GM23248 (cell line): ENCODE measurements around the gene PER3. TPM values are rescaled to one million over a fixed set of nuclear protein-coding genes. Genes with fewer than 3 reads are reported as not detected.

Experiments
- DNase-seq: peaks from one replicate; pipeline ENCODE4 v3.0.0-alpha.2; 2015
- H2AFZ ChIP-seq: fragments of 200-600 bp; sonication (generic); 2 replicates; pipeline ENCODE4 v1.6.1; 2016; ENCODE audit warnings: antibody characterized with exemption
- H3F3A ChIP-seq: fragments of 200-600 bp; sonication (generic); 2 replicates; pipeline ENCODE4 v1.6.1; 2016; ENCODE audit warnings: mild to moderate bottlenecking, antibody characterized with exemption, mixed run types; ENCODE audit not compliant: insufficient read depth
- H3K27ac ChIP-seq: fragments of 200-600 bp; sonication (generic); 2 replicates; pipeline ENCODE4 v1.5.1; 2016; ENCODE audit warnings: mild to moderate bottlenecking
- H3K27me3 ChIP-seq: fragments of 200-600 bp; sonication (generic); replicated peaks from 2 replicates; pipeline ENCODE4 v1.6.1; 2016; ENCODE audit warnings: mild to moderate bottlenecking; ENCODE audit not compliant: insufficient read depth
- H3K36me3 ChIP-seq: fragments of 200-600 bp; sonication (generic); 2 replicates; pipeline ENCODE4 v1.6.1; 2016; ENCODE audit warnings: low read depth, mild to moderate bottlenecking
- H3K4me1 ChIP-seq: fragments of 200-600 bp; sonication (generic); 2 replicates; pipeline ENCODE4 v1.6.1; 2016; ENCODE audit warnings: mild to moderate bottlenecking; ENCODE audit not compliant: insufficient read depth
- H3K4me2 ChIP-seq: fragments of 200-600 bp; sonication (generic); one replicate; pipeline ENCODE4 v1.6.1; 2016; ENCODE audit warnings: mild to moderate bottlenecking; ENCODE audit not compliant: unreplicated experiment
- H3K4me3 ChIP-seq: fragments of 200-600 bp; sonication (generic); 2 replicates; pipeline ENCODE4 v1.5.1; 2016; ENCODE audit warnings: mild to moderate bottlenecking
- H3K79me2 ChIP-seq: fragments of 200-600 bp; sonication (generic); 2 replicates; pipeline ENCODE4 v1.6.1; 2016; ENCODE audit warnings: mild to moderate bottlenecking; ENCODE audit not compliant: insufficient read depth
- H3K9ac ChIP-seq: fragments of 200-600 bp; sonication (generic); 2 replicates; pipeline ENCODE4 v1.6.1; 2016; ENCODE audit warnings: mild to moderate bottlenecking
- H3K9me2 ChIP-seq: fragments of 200-600 bp; sonication (generic); 2 replicates; pipeline ENCODE4 v1.6.1; 2016; ENCODE audit warnings: mixed run types, mild to moderate bottlenecking, moderate library complexity; ENCODE audit not compliant: insufficient read depth
- H3K9me3 ChIP-seq: fragments of 200-600 bp; sonication (generic); one replicate; pipeline ENCODE4 v1.6.1; 2017; ENCODE audit warnings: low read depth
- H4K20me1 ChIP-seq: fragments of 200-600 bp; sonication (generic); 2 replicates; pipeline ENCODE4 v1.6.0; 2016; ENCODE audit not compliant: insufficient read depth
- EZH2 ChIP-seq: fragments of 200-600 bp; sonication (generic); IDR thresholded peaks from 2 replicates; pipeline ENCODE4 v1.6.1; 2018; ENCODE audit warnings: antibody characterized with exemption, mild to moderate bottlenecking; ENCODE audit not compliant: insufficient read depth, poor library complexity, severe bottlenecking
- EZH2phosphoT487 ChIP-seq: fragments of 200-600 bp; sonication (generic); IDR thresholded peaks from 2 replicates; pipeline ENCODE4 v1.6.1; 2018; ENCODE audit warnings: antibody characterized with exemption, moderate library complexity, mild to moderate bottlenecking, low read depth; ENCODE audit not compliant: insufficient read depth
- WGBS, 2 experiments: methylation state at CpG; one replicate each; pipeline ENCODE4 v1.1.6; 2015 to 2017; ENCODE audit warnings: low lambda C conversion rate in 2 of 2, low coverage in 1 of 2; ENCODE audit errors: missing lambda C conversion rate in 2 of 2; 5-methylcytosine and 5-hydroxymethylcytosine counted together
- in situ Hi-C: fragments of 300-500 bp; cut with MboI; formaldehyde crosslinking; loops from 2 replicates; pipeline ENCODE4 v1.15.0; 2020
- polyA plus RNA-seq: library from polyadenylated mRNA; unstranded; fragments of >200 nt; fragmentation: Nextera tagmentation; extraction: Ambion mirVana; gene quantifications from 2 replicates; pipeline ENCODE4 v1.2.1, GENCODE V29; 2016
- total RNA-seq: library from RNA; depleted of rRNA; stranded (reverse); fragments of >200 nt; shearing (Covaris generic); gene quantifications from 2 replicates; pipeline ENCODE4 v1.2.3, GENCODE V29; 2014

Gene PER3
- total and polyA plus RNA-seq, 2 experiments from 2014 or later, result 1.1 to 2.4 TPM

DNA sequence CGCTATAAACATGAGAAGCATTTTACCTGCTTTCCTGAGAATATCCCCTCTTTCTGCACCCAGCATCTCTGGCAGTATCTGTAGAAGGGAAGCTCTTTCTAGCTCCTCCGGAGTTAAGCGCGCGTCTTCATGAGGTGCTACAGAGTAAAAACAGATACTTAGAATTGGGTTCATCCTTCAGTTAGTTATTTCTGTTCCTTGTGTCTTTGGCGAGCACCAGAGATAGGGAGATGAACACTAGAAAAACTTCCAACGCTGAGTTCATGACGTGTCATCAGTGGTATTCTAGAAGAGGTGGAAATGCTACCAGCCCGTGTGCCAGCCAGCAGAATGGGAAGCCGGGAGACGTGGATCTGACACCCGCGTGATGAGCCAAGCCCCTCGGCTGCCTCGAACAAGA, 66.7 kb downstream of the PER3 start:
- no peaks in the 10 kb centered on the region for H3K36me3 ChIP-seq
- no peak overlapping the region for H3K9ac ChIP-seq
- no peak overlapping the region for H3K4me2 ChIP-seq
- no peak overlapping the region for H3K27ac ChIP-seq
- H2AFZ ChIP-seq, result no peak overlapping the region
- H4K20me1 ChIP-seq, result no peaks in the 10 kb centered on the region
- no peaks in the 10 kb centered on the region for H3K79me2 ChIP-seq
- H3K4me3 ChIP-seq, result no peak overlapping the region
- TF ChIP-seq EZH2, result no peak
- WGBS, 2 experiments, result 77 to 83% methylated on average over 15 of the region's 15 CpGs
- no peaks in the 10 kb centered on the region for H3K27me3 ChIP-seq
- no peaks in the 10 kb centered on the region for H3K9me2 ChIP-seq
- no peaks in the 10 kb centered on the region for H3K9me3 ChIP-seq
- in situ Hi-C loops, result no loop called here
- DNase-seq, result no peak
- no peaks in the 10 kb centered on the region for H3F3A ChIP-seq
- H3K4me1 ChIP-seq, result peaks cover 5% of the 10 kb centered on the region; the same call in 1 of the 2 replicates

DNA sequence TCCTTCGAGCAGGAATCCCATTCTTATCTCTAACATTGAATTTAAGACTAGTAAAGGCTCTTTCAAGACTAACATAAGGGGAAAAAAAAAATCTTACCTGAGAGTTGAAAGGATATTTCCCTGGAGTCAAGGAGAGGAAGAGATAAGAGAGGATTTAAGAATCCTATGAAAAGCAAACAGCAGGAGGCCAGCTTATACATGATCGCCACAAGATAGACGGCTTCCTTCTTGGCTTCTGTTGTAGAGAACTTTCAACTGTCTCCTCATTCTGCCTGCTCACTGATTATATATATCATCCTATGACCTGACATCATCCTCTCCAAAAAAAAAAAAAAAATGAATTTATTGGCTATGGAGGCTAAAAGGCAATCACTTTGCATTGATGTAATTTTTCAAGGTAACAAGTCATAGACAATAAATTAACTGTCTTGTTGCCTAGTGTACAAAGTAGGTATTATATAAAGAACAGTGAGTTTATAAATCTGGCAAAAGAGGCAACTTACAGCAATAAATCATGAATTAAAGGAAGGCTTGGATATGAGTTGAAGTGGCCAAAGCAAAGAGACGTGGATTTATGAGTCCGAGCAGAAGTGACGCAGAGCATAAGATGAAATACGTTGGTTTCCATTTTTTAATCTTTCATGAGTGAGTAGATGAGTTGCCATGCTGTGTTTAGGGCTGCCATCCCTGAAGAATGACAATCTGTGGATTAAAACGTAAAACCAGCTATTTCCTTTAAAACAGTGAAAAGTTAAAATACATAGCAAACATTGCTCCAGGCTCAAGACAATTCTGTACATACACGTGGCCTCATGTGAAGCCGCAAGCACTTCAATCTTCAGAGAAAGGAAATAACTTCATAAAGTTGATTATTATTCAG, 69.0 kb downstream of the PER3 start, which contains the start of gene UTS2:
UTS2 (minus strand) TSS at position 262 of the 880 bp plus-strand sequence; CDS start at position 200, 62 bp downstream.
- Histone ChIP-seq H3K9me3 (no peaks in the 10 kb centered on the region), H3K4me2 (no peak within 1 kb of the TSS), H3K36me3 (no peaks in the 10 kb centered on the region), H2AFZ (no peak within 1 kb of the TSS), H3K27me3 (no peaks in the 10 kb centered on the region), H3K4me1 (no peaks in the 10 kb centered on the region), H3K9me2 (no peaks in the 10 kb centered on the region), H3K79me2 (no peaks in the 10 kb centered on the region), H4K20me1 (no peaks in the 10 kb centered on the region), H3K9ac (no peak within 1 kb of the TSS), H3K4me3 (no peak within 1 kb of the TSS), H3K27ac (no peak within 1 kb of the TSS), H3F3A (no peaks in the 10 kb centered on the region)
- in situ Hi-C loops, result no loop called here
- no peak for DNase-seq
- TF ChIP-seq EZH2phosphoT487 (no peak), EZH2 (no peak)
- WGBS, 2 experiments, result 66 to 71% methylated on average over 10 of the region's 10 CpGs

DNA sequence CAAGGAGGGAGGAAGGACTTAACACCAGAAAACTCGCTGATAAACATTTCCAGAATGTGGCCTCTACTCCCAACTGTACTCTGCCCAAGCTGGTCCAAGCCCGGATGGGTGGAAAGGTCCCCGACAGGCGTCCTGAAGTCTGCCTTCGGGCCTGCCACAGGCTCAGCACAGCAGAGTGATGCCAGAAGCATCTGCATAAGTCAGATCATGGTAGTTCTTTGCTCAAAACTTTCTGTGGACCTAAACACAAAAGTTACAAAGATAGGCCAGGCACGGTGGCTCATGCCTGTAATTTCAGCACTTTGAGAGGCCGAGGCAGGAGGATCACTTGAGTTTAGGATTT, 69.6 kb downstream of the PER3 start:
- no peaks in the 10 kb centered on the region for H3K9me2 ChIP-seq
- 70 to 72% methylated on average over 7 of the region's 7 CpGs for WGBS, 2 experiments
- H3F3A ChIP-seq, result no peaks in the 10 kb centered on the region
- H3K9me3 ChIP-seq, result no peaks in the 10 kb centered on the region
- in situ Hi-C loops, result no loop called here
- no peak overlapping the region for H3K9ac ChIP-seq
- no peak overlapping the region for H3K27ac ChIP-seq
- H3K27me3 ChIP-seq, result no peaks in the 10 kb centered on the region
- H3K79me2 ChIP-seq, result no peaks in the 10 kb centered on the region
- H3K36me3 ChIP-seq, result no peaks in the 10 kb centered on the region
- no peak overlapping the region for H3K4me2 ChIP-seq
- no peak for DNase-seq
- no peak overlapping the region for H2AFZ ChIP-seq
- TF ChIP-seq EZH2phosphoT487 (no peak), EZH2 (no peak)
- no peaks in the 10 kb centered on the region for H4K20me1 ChIP-seq
- no peak overlapping the region for H3K4me3 ChIP-seq
- H3K4me1 ChIP-seq, result no peaks in the 10 kb centered on the region

DNA sequence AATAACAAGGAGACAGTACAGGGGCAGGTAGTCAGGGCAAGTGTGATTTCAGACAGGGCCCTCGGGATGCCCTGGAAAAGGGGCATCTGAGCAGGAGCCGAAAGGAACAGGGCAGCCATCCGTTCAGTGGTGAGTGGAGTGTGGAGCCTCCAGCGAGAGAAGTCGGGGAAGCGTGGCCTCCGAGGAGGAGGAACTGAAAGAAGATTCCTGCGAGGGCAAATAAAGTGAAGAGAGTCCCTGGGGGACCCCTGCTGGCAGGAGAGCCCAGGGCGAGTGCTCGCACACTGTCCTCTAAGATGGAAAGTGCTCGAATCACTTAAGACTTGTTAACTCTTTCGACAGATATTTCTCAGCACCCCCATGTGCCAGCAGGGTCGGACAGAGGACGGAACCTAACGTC, 72.3 kb downstream of the PER3 start:
- no peak for DNase-seq
- WGBS, 2 experiments, result 59 to 64% methylated on average over 15 of the region's 15 CpGs
- no peak overlapping the region for H2AFZ ChIP-seq

More for the DNA sequence above, 72.3 kb downstream of the PER3 start:
- Histone ChIP-seq H3K36me3 (no peaks in the 10 kb centered on the region), H3K9ac (no peak overlapping the region), H3K4me2 (no peak overlapping the region), H3K9me2 (no peaks in the 10 kb centered on the region), H3F3A (no peaks in the 10 kb centered on the region), H4K20me1 (no peaks in the 10 kb centered on the region), H3K9me3 (no peaks in the 10 kb centered on the region), H3K27ac (no peak overlapping the region), H3K4me1 (no peaks in the 10 kb centered on the region), H3K4me3 (no peak overlapping the region), H3K27me3 (no peaks in the 10 kb centered on the region), H3K79me2 (no peaks in the 10 kb centered on the region)
- in situ Hi-C loops, result no loop called here
- TF ChIP-seq EZH2phosphoT487, result no peak
- no peak for TF ChIP-seq EZH2
